Lower leg skin (tissue), 3 donors: Measurements from ENCODE around the gene SHISAL1.

Source experiments
- POLR2A ChIP-seq, 2 donors: fragments of 450-650 bp; IDR thresholded peaks; one replicate each; pipeline ENCODE4 v1.6.1; 2016 to 2017; ENCODE audit warnings: antibody characterized with exemption in 2 of 2, mild to moderate bottlenecking in 1 of 2, moderate library complexity in 1 of 2
- TF ChIP-seq, protein P1 (sequence below), 3 donors: fragments of 450-650 bp; IDR thresholded peaks; one replicate each; pipeline ENCODE4 v1.5.1; 2016; ENCODE audit warnings: antibody characterized with exemption in 3 of 3, mild to moderate bottlenecking in 3 of 3, moderate library complexity in 2 of 3

DNA sequence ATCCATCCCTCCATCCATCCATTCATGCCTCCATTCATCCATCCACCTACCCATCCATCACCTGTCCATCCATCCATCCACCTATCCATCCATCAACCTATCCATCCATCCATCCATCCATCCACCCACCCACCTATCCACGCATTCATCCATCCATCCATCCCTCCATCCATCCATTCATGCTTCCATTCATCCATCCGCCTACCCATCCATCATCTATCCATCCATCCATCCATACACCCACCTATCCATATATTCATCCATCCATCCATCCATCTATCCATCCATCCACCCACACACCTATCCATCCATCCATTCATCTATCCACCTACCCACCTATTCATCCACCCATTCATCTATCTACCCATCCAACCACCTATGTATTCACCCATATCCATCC is 118.2 kb downstream of the SHISAL1 start:
- TF ChIP-seq, protein P1, sequence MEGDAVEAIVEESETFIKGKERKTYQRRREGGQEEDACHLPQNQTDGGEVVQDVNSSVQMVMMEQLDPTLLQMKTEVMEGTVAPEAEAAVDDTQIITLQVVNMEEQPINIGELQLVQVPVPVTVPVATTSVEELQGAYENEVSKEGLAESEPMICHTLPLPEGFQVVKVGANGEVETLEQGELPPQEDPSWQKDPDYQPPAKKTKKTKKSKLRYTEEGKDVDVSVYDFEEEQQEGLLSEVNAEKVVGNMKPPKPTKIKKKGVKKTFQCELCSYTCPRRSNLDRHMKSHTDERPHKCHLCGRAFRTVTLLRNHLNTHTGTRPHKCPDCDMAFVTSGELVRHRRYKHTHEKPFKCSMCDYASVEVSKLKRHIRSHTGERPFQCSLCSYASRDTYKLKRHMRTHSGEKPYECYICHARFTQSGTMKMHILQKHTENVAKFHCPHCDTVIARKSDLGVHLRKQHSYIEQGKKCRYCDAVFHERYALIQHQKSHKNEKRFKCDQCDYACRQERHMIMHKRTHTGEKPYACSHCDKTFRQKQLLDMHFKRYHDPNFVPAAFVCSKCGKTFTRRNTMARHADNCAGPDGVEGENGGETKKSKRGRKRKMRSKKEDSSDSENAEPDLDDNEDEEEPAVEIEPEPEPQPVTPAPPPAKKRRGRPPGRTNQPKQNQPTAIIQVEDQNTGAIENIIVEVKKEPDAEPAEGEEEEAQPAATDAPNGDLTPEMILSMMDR (IDR thresholded peaks at IDR 0.05), result no peak
- TF ChIP-seq POLR2A (IDR thresholded peaks at IDR 0.05), result no peak
